GM18873 (cell line): ENCODE measurements around the gene KCNJ16.
"Not testable (repeated sequence)": the region's sequence is repeated elsewhere in the genome, so short reads cannot be mapped to it uniquely, and the experiment has no call there.

Experiments
- ATAC-seq: cut with Tn5 transposase; IDR thresholded peaks from one replicate; pipeline ENCODE4 v1.9.1; 2021; ENCODE audit warnings: mild to moderate bottlenecking, moderate library complexity, moderate number of reproducible peaks; ENCODE audit not compliant: unreplicated experiment, low FRiP score

KCNJ16 gene

DNA sequence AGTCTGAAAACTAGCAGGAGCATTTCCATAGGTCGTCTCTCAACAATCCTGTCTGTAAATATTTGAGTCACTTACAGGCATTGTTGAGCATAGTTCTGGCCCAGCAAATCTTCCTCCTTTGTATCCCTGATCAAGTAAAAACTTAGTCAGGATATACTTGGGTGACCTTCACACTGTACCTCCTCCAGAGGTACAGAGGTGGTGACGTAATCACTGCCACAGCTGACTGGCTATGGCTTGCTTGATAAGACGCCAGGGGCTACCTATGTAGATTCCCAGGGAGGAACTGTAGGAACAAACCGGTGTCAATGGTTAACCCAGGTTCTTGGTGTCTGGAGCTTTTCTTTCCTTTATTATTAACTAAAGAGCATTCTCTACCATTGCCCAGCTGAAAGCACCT, at the start of gene KCNJ16:
Gene KCNJ16 (plus strand): TSS at position 270 of the 400 bp plus-strand sequence. CDS start 56,863 bp downstream, outside the sequence.
- ATAC-seq = no peak

DNA sequence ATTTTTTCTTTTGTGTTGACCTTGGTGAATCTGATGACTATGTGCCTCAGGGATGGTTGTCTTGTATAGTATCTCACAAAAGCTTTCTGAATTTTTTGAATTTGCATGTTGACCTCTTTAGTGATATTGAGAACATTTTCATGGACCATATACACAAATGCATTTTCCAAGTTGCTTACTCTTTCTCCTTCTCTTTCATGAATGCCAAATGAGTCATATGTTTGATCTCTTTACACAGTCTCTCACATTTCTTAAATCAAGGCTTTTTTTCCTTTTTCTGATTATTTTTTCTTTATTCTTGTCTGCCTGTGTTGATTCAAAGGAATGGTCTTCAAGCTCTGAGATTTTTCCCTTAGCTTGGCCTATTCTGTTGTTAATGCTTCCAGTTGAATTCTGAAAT, 46.6 kb upstream of the KCNJ16 start:
- no peak for ATAC-seq

DNA sequence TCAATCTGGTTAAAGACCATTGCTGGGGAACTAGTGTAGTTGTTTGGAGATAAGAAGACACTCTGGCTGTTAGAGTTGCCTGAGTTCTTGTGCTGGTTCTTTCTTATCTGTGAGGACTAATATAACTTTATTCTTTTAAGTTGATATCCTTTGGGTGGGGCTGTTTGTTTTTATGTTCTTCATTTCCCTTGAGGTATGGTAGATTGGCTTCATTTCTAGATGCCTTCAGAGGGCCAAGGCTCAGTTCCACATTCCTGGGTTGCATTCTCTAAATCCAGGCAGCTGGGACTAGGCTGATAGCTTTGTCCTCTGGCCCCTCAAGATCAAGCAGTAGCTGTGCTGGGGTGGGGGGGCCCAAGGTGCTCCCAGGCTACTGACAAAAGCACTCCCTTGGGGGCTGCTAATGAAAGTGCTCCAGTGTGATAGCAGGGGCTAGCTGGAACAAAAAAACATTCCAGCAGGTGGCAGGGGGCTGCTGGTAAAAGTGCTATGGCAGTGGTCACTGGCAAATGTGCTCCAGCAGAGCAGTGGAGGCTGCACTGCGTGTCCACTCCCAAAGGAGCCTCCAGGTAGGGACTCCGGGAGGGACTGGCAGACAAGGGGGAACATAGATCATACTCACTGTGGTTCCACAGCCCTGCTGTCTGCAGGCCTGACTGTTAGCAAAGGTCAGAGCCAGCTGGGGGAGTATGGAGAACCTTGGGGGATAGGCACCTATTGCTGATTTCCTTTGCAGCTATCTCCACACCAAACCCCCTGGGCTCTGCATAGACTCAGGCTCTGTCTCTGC, 45.9 kb upstream of the KCNJ16 start:
- no peak for ATAC-seq

DNA sequence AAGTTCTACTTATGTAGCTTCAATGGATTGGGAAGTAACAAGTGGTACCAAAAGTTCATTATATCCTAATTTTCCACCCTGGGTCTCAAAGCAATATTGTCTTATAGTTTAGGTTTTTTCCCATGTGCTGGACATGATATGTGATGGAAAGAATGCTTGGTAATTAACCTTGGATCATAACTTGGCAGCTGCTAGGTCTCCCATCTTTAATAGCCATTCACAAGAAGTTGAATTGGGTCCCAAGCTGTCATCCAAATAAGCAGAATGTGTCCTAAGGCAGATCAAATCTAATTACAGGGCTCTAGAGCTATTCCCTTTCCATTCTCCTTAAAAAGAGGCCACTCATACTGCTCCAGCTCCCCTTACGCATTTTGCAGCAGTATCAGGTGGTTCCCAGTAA, 44.7 kb upstream of the KCNJ16 start:
- ATAC-seq = no peak

DNA sequence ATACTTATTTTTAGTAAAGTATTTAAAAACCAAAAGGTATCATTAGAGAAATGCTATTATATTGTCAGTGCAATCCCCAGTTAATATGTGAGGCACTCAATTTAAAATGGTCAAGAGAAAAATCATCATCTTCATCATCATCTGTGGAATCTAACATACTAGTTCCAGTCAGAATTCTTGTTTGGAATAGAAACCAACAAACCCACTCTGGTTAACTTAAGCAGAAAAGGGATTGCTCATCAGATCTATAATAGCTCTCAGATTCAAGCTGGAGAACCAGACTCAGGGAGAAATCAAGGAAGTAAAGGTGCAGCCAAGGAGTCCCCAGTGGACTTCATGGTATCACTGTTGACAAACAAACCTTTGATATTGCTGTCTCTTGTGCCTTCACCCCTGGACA, 43.7 kb upstream of the KCNJ16 start:
- ATAC-seq = no peak

DNA sequence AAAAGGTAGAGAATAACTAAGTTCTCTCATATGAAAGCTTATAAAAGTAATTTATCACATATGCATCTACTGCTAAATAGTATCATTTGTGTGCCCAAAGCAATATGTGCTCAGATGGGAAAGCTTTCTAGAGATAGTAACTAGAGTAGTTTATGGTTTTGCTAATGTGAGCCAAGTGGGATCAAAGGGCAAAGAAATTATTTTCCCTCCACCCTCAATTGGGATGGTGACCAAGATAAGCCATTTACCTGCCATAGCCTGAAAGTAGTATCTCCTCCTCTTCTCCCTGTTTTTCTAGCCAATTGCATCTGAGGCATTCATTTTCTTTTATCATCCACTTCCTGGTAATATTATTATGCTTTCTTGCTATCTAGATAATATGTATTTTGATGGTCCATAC, 41.9 kb upstream of the KCNJ16 start:
- no peak for ATAC-seq

DNA sequence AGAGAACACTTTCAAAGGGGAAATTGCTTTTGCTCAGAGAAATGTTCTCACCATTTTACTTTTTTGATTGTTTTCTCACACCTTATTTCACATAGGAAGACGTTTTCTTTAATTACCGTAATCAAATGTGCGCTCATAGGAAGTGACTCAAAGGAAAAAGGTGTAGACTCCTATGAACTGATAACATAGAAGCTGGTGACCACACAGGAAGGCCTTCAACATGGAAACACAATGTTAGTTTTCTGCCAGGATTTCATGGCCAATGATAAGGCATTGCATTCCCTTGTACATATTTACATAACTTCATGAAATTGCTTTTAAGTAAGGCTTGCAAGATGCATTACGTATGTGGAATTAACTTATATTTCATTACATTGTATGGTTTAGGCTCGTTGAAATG, 40.9 kb upstream of the KCNJ16 start:
- ATAC-seq = no peak

DNA sequence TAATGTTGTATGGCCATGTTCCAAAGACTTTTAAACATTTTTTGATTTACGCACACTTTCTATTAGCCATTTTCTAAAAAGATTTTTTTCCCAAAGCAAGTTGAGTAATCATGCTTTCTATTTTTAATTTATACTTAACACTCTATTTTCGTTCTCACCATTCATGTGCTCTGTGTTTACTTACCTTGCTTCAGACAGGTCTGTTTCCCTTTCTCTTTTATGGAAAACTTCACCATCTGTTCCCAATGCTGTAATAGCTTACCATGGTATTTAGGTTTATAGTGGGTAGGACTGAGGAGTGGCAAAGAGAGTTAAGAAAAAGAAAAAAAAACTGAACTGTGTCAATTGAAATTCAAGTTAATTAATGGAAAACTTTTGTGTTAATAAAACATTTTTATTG, 37.5 kb upstream of the KCNJ16 start:
- no peak for ATAC-seq

DNA sequence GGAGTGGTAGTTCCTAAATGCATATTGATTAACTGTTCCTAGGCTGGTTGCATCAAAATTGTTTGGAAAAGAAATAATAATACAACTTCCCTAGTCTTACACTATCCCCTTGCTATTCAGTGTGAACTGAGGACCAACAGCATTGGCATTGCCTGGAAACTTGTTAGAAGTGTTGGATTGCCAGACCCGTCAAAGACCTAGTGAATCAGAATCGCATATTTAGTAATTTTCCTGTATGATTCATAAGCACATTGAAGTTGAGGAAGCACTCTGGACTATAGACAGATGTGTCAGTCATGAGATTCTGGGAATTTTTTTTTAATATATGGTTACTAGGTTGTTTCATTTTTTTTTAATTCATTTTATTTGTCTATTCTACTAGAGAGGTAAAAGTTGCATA, 34.7 kb upstream of the KCNJ16 start:
- ATAC-seq = no peak

DNA sequence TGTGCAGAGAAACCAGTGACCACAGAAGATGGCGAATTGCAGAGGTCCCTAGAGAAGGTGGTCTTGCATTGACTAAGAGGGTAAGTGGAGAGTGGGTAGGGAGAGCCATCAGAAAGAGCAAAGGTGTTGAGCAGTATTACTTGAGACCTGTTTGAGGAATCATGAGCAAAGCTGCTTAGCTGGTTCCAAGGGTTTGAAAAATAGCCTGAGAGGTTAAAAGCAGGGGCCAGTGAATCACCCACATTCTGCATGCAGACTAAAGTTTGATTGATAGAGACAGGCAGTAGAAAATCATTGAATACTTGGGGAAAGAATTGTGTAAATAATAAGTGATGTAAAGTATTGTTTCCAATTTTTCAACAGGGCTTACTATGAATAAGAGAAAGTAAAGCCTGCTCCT, 34.0 kb upstream of the KCNJ16 start:
- no peak for ATAC-seq

DNA sequence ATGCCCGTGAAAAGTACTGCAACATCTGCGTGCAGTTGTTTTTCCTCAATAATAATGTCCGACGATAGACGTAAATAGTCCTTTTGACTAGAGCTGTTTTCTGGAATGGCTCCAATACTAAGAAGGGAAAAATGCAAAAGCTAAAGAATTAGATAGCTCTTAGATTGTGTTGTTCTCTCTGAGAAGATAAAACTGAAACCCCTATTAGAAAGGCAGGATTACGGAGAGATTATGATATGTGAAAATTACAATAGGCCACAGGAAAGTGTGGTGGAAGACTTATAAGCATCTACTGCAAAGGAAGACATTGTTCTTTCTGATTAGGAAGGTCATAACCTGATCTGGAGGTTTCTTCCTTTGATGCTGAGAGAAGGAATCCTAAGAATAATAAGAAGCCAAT, 33.5 kb upstream of the KCNJ16 start:
- no peak for ATAC-seq

DNA sequence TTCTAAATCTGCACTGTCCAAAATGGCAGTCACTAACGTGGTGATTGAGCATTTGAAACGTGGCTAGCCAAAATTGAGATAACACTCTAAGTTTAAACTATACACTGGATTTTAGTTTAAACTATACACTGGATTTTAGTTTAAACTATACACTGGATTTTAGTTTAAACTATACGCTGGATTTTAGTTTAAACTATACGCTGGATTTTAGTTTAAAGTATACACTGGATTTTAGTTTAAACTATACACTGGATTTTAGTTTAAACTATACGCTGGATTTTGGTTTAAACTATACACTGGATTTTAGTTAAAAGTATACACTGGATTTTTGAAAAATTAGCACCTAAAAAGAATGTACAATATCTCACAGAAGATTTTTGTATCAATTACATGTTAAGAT, 29.2 kb upstream of the KCNJ16 start:
- not testable (repeated sequence) for ATAC-seq

DNA sequence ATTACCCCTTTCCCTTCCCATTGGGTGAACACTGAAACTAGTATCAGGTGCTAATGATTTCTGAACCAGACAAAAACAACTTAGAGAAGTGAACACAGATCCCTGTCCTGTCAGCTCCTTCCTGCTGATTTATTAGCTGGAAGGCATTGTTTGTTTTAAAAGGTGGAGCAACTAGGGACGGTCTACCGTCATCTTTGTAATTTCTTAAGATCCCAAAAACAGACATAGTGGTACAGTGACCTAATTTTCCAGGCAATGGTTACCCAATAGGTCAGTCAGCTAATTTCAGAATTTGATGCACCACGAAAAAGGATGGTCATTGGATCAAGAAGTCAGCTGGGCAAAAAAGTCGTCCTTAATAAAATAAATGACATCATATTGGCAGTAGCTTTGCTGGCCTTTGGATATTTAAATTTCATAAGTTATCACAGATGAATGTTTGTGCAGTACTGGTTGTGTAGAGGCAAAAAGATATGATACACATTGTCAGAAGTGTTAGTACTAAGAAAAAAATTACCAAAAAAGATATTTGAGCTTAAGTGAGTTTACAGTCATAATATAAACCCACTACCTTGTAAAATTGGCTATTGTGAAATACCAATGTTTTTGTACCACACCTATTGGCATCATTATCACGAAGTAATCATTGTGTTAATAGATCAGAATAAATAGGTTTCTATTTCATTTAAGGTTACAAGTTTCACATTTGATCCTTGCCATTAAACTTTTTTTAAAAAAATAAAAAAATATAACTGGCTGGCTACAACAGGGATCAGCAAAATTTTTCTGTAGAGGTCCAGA, 27.2 kb upstream of the KCNJ16 start:
- no peak for ATAC-seq

DNA sequence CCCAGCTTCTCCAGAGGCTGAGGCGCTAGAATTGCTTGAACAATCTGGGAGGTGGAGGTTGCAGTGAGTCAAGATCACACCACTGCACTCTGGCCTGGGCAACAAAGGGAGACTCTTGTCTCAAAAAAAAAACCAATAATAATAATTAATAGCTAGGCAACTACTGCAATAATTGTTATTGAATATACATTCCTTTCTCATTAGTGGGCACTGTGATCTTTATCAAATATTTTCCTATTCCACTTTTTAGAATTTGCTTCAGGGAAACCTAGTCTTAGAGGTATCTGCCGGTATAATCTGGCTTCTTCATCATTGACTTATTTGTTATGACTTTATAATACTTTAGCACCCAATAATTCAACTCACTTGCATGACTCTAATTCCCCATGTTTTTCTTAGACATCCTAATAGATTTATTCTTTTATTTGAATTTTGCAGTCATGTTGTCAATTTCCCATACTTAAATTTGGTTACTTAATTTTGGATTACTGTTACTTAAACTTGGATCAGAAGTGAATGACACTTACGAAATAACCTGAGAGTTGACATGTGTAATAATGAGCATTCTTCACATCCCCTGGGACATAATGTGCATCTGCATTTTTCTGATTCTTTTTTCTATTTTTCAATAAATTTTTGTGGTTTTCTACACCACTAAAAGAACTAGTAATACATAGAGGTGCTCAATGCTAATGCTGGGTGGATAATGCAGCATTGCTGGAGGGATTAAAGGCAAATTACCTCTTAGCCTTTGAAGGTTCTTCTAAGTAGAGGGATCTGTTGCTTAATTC, 25.0 kb upstream of the KCNJ16 start:
- no peak for ATAC-seq

DNA sequence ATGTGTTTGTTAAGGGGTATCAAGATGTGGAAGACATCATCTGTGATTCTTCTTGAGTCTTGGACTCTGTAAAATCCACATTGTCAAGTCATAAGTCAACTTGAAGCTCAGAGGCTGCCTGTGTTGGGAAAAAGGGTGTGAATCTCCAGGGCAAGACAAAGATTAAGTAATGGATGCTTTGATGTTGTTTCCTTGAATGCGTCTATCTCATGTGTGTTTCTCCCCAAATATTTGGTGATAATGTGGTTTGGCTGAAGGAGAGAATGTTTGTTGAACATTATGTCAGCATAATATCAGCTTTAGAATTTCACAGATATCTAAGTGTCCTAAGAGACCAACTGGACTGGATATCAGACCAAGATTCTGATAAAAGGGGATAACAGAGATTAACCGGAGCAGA, 24.1 kb upstream of the KCNJ16 start:
- ATAC-seq = no peak

DNA sequence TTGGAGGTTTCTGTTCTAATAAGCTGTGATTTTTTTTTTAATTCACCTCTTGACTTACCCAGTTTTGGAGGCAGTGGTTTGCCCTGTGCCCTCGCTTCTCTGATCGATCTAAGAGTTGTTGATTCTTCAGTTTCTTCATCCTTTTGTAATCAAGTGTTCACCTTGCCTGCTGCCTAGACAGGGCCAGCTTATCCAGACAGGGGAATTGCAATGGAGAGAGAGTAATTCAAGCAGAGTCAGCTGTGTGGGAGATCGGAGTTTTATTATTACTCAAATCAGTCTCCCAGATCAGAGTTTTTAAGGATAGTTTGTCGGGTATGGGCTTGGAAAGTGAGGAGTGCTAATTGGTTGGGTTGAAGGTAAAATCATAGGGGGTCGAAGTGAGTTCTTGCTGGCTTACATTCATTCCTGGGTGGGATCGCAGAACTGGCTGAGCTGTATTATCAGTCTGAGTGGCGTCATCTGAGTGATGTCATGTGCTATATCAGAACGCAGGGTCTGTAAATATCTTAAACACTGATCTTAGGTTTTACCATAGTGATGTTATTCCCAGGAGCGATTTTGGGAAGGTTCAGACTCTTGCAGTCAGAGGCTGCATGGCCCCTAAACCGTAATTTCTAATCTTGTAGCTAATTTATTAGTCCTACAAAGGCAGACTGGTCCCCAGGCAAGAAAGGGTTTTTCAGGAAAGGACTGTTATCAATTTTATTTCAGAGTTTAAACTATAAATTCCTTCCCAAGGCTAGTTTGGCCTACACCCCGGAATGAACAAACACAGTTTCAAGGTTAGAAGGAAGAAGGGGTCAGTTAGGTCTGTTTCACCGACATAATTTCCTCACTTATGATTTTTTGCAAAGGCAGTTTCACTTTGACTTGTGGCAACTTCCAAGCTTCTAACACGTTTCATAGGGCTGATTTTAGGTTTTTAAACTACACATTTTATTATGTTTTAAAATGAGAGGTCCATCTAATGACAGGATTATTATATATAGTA, 21.5 kb upstream of the KCNJ16 start:
- no peak for ATAC-seq

DNA sequence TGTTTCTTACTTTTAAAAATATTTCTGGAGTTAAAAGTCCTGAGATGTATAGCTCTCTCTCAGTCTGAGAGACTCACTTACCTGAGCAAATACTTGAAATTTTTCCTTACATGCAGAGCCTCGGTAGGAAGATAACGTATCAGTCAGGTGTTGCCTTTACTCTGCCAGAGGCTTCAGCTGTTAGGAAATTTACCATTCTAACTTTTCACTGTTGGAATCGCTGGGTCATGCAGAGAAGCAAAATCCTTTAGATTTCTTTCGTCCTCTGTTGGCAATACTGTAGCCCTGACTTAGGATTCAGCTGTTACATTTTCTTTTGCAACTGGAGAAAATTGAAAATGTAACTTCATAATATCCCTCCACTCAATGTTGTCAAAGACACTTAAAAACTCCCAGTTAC, 20.0 kb upstream of the KCNJ16 start:
- no peak for ATAC-seq

DNA sequence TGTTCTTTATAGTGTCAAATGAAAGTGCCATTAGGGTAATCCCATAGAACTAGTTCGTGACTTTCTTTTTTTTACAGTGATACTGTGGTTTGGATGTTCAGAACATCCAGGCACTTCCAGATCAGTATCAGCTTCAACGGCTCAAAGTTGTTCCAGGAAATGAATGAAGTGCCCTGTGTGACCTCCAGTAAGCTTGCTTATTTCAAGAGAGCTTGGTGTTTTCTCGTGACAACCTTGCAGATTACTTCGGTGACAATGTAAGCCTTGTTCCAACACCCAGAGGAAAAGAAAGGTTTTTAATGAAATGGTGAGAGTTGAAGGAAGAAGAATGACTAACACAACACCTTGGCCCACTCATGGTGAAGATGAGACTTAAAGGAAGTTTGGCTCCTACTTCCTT, 16.0 kb upstream of the KCNJ16 start:
- ATAC-seq = no peak

DNA sequence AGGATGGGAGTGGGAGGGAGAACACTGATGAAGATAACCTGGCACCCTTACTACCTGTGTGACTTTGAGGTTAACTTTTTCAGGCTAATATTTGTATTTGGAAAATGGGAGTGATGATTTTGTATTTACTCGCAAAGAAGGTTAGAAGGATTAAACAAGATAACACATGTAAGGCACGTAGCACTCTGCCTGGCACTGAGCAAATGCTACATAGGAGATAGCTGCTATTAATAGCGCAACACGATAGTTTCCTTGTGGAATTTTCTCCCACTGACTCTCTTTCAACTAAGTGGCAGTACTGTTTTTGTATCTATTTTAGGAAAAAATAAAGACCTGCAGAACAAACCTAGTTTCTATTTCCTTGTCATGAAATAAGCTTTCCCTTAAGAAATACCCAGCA, 15.4 kb upstream of the KCNJ16 start:
- ATAC-seq = no peak

DNA sequence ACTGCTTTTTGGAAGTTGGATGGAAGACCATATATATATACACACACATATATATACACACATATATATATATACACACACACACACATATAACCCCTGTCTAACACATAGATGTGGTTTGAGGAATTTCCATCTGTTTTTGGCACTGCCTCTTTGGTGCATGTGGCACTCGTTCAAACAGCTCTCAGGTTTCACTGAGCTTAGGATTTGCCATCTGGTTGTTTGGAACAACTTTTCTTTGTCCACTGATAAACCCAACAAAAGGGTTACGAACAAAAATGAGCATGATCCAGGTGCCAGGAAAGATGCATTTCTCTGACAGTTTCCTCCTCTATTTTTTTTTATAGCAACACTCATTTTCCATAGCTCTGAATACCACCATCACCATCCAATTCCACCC, 14.6 kb upstream of the KCNJ16 start:
- ATAC-seq = no peak
